ENCODE data around the gene LTBP4.
A peak's percentile ranks its signal among the peaks of the same experiment; 100 is the strongest.

The LTBP4 gene

DNA sequence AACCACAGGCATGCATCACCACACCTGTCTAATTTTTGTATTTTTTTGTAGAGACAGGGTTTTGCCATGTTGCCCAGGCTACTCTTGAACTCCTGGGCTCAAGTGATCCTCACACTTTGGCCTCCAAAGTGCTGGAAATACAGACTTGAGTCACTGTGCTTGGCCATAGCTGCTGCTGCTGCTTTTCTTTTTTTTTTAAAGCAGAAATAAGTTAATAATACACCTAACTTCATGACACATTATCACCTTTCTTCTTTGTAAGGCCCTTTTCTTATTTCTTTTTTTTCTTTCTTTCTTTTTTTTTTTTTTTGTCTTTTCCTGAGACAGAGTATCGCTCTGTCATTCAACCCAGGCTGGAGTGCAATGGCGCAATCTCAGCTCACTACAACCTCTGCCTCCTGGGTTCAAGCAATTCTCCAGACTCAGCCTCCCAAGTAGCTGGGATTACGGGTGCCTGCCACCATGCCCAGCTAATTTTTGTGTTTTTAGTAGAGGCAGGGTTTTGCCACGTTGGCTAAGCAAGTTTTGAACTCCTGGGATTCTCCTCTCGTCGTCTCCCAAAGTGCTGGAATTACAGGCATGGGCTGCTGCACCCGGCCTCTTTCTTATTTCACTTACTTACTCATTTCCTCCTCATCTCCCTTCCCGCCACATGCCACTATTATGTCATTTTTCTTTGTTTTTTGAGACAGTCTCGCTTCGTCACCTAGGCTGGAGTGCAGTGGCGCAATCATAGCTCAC is 15.8 kb upstream of the LTBP4 start:
- no peak overlapping the region for H3K4me3 ChIP-seq (ENCODE audit: low read depth, low read length)
- H3K27ac ChIP-seq (ENCODE audit: extremely low read depth, low read depth, low read length) = no peak overlapping the region; the same call in 1 of the 2 replicates
- 0 out of 2 replicates have a peak, but pooled peaks have one; percentile 58 for TF ChIP-seq INSM2 (tag by site-specific recombination; IDR thresholded peaks at IDR 0.05)
- no peak for TF ChIP-seq ZNF175 (tag by site-specific recombination; IDR thresholded peaks at IDR 0.05)
- TF ChIP-seq GLIS1 (tag by site-specific recombination; IDR thresholded peaks at IDR 0.05) = peak; percentile 49
- no peak for TF ChIP-seq ZNF19 (tag by site-specific recombination; IDR thresholded peaks at IDR 0.05; ENCODE audit: low read depth)
- TF ChIP-seq SP7 (tag by site-specific recombination; IDR thresholded peaks at IDR 0.05) = peak; percentile 81
- TF ChIP-seq ZNF629 (tag by site-specific recombination; IDR thresholded peaks at IDR 0.05) = peak; percentile 74; the same call in 1 of the 2 replicates
- TF ChIP-seq PRDM1 (tag by site-specific recombination; IDR thresholded peaks at IDR 0.05) = 0 out of 2 replicates have a peak, but pooled peaks have one; percentile 4
- no peak for TF ChIP-seq ZNF549 (tag by site-specific recombination; IDR thresholded peaks at IDR 0.05)
- TF ChIP-seq SP2 (tag by site-specific recombination; IDR thresholded peaks at IDR 0.05) = no peak
- TF ChIP-seq OSR2 (tag by site-specific recombination; IDR thresholded peaks at IDR 0.05) = peak; percentile 48; the same call in 1 of the 2 replicates
- H3K36me3 ChIP-seq (ENCODE audit: control insufficient read depth in 2 of 2, insufficient read depth in 1 of 2, low read length in 2 of 2) = peaks cover 60 to 71% of the 10 kb centered on the region in 2 experiments
- CTCF ChIA-PET = interaction anchor here (1.3 to 3.2 kb wide), 3 partner anchors 13 to 18 kb away, joined by 8 to 13 read pairs (median 12); no protein-coding TSS in a partner anchor
- POLR2A ChIA-PET = interaction anchor here (0.7 to 1.8 kb wide), 4 partner anchors 7 to 1670 kb away, joined by 3 to 7 read pairs (median 4); no protein-coding TSS in a partner anchor
- H3K4me1 ChIP-seq (ENCODE audit: control insufficient read depth, insufficient read depth, low read length) = no peaks in the 10 kb centered on the region; the same call in 1 of the 2 replicates
- no peaks in the 10 kb centered on the region for H3K9me3 ChIP-seq (ENCODE audit: control insufficient read depth, insufficient read depth, low read depth, low read length)

- H3K36me3 ChIP-seq (ENCODE audit: control insufficient read depth in 2 of 2, insufficient read depth in 1 of 2, low read length in 2 of 2) = peaks cover 54 to 65% of the 10 kb centered on the region in 2 experiments
- POLR2A ChIA-PET = interaction anchor here (0.7 to 2.2 kb wide), 5 partner anchors 8 to 1671 kb away, joined by 3 to 7 read pairs (median 5); no protein-coding TSS in a partner anchor
- H3K27ac ChIP-seq (ENCODE audit: extremely low read depth, low read depth, low read length) = no peak overlapping the region; the same call in 1 of the 2 replicates
- H3K4me3 ChIP-seq (ENCODE audit: low read depth, low read length) = no peak overlapping the region
- TF ChIP-seq ZNF658 (tag by site-specific recombination; IDR thresholded peaks at IDR 0.05) (no peak), ZNF248 (tag by site-specific recombination; IDR thresholded peaks at IDR 0.05) (0 out of 2 replicates have a peak, but pooled peaks have one; percentile 3), ZNF394 (tag by site-specific recombination; IDR thresholded peaks at IDR 0.05; ENCODE audit: borderline replicate concordance) (no peak), ZNF121 (tag by site-specific recombination; IDR thresholded peaks at IDR 0.05) (peak; percentile 93), FEZF1 (tag by site-specific recombination; IDR thresholded peaks at IDR 0.05) (no peak), ZNF555 (tag by site-specific recombination; conservative IDR thresholded peaks at IDR 0.05) (no peak)
- no peaks in the 10 kb centered on the region; the same call in 1 of the 2 replicates for H3K4me1 ChIP-seq (ENCODE audit: control insufficient read depth, insufficient read depth, low read length)
- CTCF ChIA-PET = interaction anchor here (1.3 to 3.2 kb wide), 4 partner anchors 9 to 17 kb away, joined by 5 to 13 read pairs (median 10); no protein-coding TSS in a partner anchor
- H3K9me3 ChIP-seq (ENCODE audit: control insufficient read depth, insufficient read depth, low read depth, low read length) = no peaks in the 10 kb centered on the region
Observed at GRCh38 chr19:40585982-40586422, 15.2 kb upstream of the LTBP4 start.

GRCh38 chr19:40586611-40587010 is 14.6 kb upstream of the LTBP4 start:
- Histone ChIP-seq H3K27ac (ENCODE audit: extremely low read depth, low read depth, low read length) (no peak overlapping the region), H3K9me3 (ENCODE audit: control insufficient read depth, insufficient read depth, low read depth, low read length) (no peaks in the 10 kb centered on the region), H3K36me3 (ENCODE audit: control insufficient read depth in 2 of 2, insufficient read depth in 1 of 2, low read length in 2 of 2) (peaks cover 53 to 65% of the 10 kb centered on the region in 2 experiments), H3K4me1 (ENCODE audit: control insufficient read depth, insufficient read depth, low read length) (no peaks in the 10 kb centered on the region; the same call in 1 of the 2 replicates), H3K4me3 (ENCODE audit: low read depth, low read length) (no peak overlapping the region)
- POLR2A ChIA-PET = interaction anchor here (1.4 to 2.2 kb wide), 3 partner anchors 8 to 16 kb away, joined by 3 to 5 read pairs (median 5); no protein-coding TSS in a partner anchor
- CTCF ChIA-PET = interaction anchor here (0.9 to 3.2 kb wide), 5 partner anchors 9 to 49 kb away, joined by 4 to 13 read pairs (median 5); no protein-coding TSS in a partner anchor
- no peak for TF ChIP-seq ZNF221 (tag by site-specific recombination; IDR thresholded peaks at IDR 0.05; ENCODE audit: borderline replicate concordance)
- TF ChIP-seq SP7 (tag by site-specific recombination; IDR thresholded peaks at IDR 0.05) = no peak
- TF ChIP-seq GLIS2 (tag by site-specific recombination; IDR thresholded peaks at IDR 0.05) = no peak
- no peak for TF ChIP-seq ZNF555 (tag by site-specific recombination; conservative IDR thresholded peaks at IDR 0.05)
- no peak for TF ChIP-seq MYNN (tag by site-specific recombination; IDR thresholded peaks at IDR 0.05; ENCODE audit: borderline replicate concordance)
- TF ChIP-seq ZNF184 (tag by site-specific recombination; IDR thresholded peaks at IDR 0.05) = no peak
- TF ChIP-seq ZNF837 (tag by site-specific recombination; IDR thresholded peaks at IDR 0.05) = no peak
- no peak for TF ChIP-seq ZNF223 (tag by site-specific recombination; IDR thresholded peaks at IDR 0.05)
- no peak for TF ChIP-seq ZNF16 (tag by site-specific recombination; IDR thresholded peaks at IDR 0.05; ENCODE audit: low read depth)
- TF ChIP-seq ZNF544 (tag by site-specific recombination; IDR thresholded peaks at IDR 0.05) = no peak
- no peak for TF ChIP-seq ZNF114 (tag by site-specific recombination; IDR thresholded peaks at IDR 0.05)
- TF ChIP-seq ZIC2 (tag by site-specific recombination; IDR thresholded peaks at IDR 0.05) = no peak
- TF ChIP-seq FEZF1 (tag by site-specific recombination; IDR thresholded peaks at IDR 0.05) = no peak
- TF ChIP-seq ZNF521 (tag by site-specific recombination; IDR thresholded peaks at IDR 0.05) = no peak
- no peak for TF ChIP-seq ZNF423 (tag by site-specific recombination; IDR thresholded peaks at IDR 0.05)
- no peak for TF ChIP-seq ZNF639 (tag by site-specific recombination; IDR thresholded peaks at IDR 0.05)
